Loucy (cell line): ENCODE data around the gene RTBDN.

Experiments used
- H2AFZ ChIP-seq: fragments of 200-600 bp; sonication (generic); 2 replicates; pipeline ENCODE4 v1.6.0; 2016; ENCODE audit warnings: antibody characterized with exemption, mild to moderate bottlenecking, low read length, moderate library complexity
- H3F3A ChIP-seq: fragments of 200-600 bp; 2 replicates; pipeline ENCODE4 v1.6.0; 2016; ENCODE audit warnings: antibody characterized with exemption, low read depth, mild to moderate bottlenecking
- H3K27me3 ChIP-seq: fragments of 200-600 bp; sonication (generic); 2 replicates; pipeline ENCODE4 v1.6.1; 2014; ENCODE audit warnings: low read length, mild to moderate bottlenecking; ENCODE audit not compliant: insufficient read depth, poor library complexity, severe bottlenecking
- H3K36me3 ChIP-seq: fragments of 200-600 bp; sonication (generic); 2 replicates; pipeline ENCODE4 v1.6.1; 2016; ENCODE audit warnings: low read length; ENCODE audit not compliant: insufficient read depth
- H3K4me1 ChIP-seq: fragments of 200-600 bp; sonication (generic); 2 replicates; pipeline ENCODE4 v1.5.1; 2014; ENCODE audit warnings: low read length, mild to moderate bottlenecking; ENCODE audit not compliant: insufficient read depth, poor library complexity, severe bottlenecking
- H3K4me2 ChIP-seq: fragments of 200-600 bp; sonication (generic); 2 replicates; pipeline ENCODE4 v1.6.0; 2014; ENCODE audit warnings: antibody characterized with exemption, low read length, low read depth, mild to moderate bottlenecking; ENCODE audit not compliant: poor library complexity, severe bottlenecking
- H3K4me3 ChIP-seq: fragments of 200-600 bp; sonication (generic); 2 replicates; pipeline ENCODE4 v1.5.1; 2014; ENCODE audit warnings: low read length, mild to moderate bottlenecking, mixed read lengths; ENCODE audit not compliant: poor library complexity, severe bottlenecking
- H3K79me2 ChIP-seq: fragments of 200-600 bp; sonication (generic); 2 replicates; pipeline ENCODE4 v1.6.1; 2014; ENCODE audit warnings: low read length; ENCODE audit not compliant: insufficient read depth
- H3K9ac ChIP-seq: fragments of 200-600 bp; sonication (generic); 2 replicates; pipeline ENCODE4 v1.6.0; 2014; ENCODE audit warnings: mild to moderate bottlenecking, low read depth, low read length, moderate library complexity; ENCODE audit not compliant: poor library complexity, severe bottlenecking
- H3K9me2 ChIP-seq: fragments of 200-600 bp; sonication (generic); replicated peaks from 2 replicates; pipeline ENCODE4 v1.6.1; 2016; ENCODE audit warnings: low read depth, low read length, mixed read lengths
- H3K9me3 ChIP-seq: fragments of 200-600 bp; sonication (generic); 2 replicates; pipeline ENCODE4 v1.6.1; 2014; ENCODE audit warnings: mild to moderate bottlenecking, antibody characterized with exemption, low read length, low read depth; ENCODE audit not compliant: insufficient read depth
- H4K20me1 ChIP-seq: fragments of 200-600 bp; sonication (generic); 2 replicates; pipeline ENCODE4 v1.6.0; 2014; ENCODE audit warnings: antibody characterized with exemption, low read length, mild to moderate bottlenecking; ENCODE audit not compliant: insufficient read depth, poor library complexity, severe bottlenecking
- CTCF ChIP-seq: fragments of 200-600 bp; sonication (generic); conservative IDR thresholded peaks from 2 replicates; pipeline ENCODE4 v1.5.1; 2014; ENCODE audit warnings: mild to moderate bottlenecking, antibody characterized with exemption, low read length
- EZH2phosphoT487 ChIP-seq: fragments of 200-600 bp; IDR thresholded peaks from 2 replicates; pipeline ENCODE4 v1.6.1; 2018; ENCODE audit warnings: antibody characterized with exemption, mild to moderate bottlenecking, moderate library complexity, borderline replicate concordance

The RTBDN gene

GRCh38 chr19:12789098-12789903 lies 45.1 kb downstream of the RTBDN start:
- Histone ChIP-seq H3K4me3 (no peak overlapping the region), H3F3A (no peaks in the 10 kb centered on the region; the same call in 1 of the 2 replicates), H3K79me2 (peaks cover 21% of the 10 kb centered on the region), H3K4me2 (no peak overlapping the region), H3K9me3 (no peaks in the 10 kb centered on the region), H4K20me1 (no peaks in the 10 kb centered on the region), H3K9ac (no peak overlapping the region), H3K36me3 (no peaks in the 10 kb centered on the region), H2AFZ (no peak overlapping the region), H3K27me3 (no peaks in the 10 kb centered on the region), H3K4me1 (peaks cover 41% of the 10 kb centered on the region), H3K9me2 (no peaks in the 10 kb centered on the region)
- TF ChIP-seq EZH2phosphoT487: no peak
- no peak for TF ChIP-seq CTCF

- Histone ChIP-seq H4K20me1 (no peaks in the 10 kb centered on the region), H3K9me2 (no peaks in the 10 kb centered on the region), H3K36me3 (no peaks in the 10 kb centered on the region), H3K9ac (no peak overlapping the region), H3K9me3 (no peaks in the 10 kb centered on the region), H3K4me1 (peaks cover 35% of the 10 kb centered on the region), H3K4me3 (no peak overlapping the region), H3K27me3 (no peaks in the 10 kb centered on the region), H2AFZ (no peak overlapping the region), H3K79me2 (peaks cover 21% of the 10 kb centered on the region), H3K4me2 (no peak overlapping the region), H3F3A (no peaks in the 10 kb centered on the region; the same call in 1 of the 2 replicates)
- TF ChIP-seq EZH2phosphoT487: no peak
- TF ChIP-seq CTCF: no peak
Observed at GRCh38 chr19:12788682-12789097, 45.7 kb downstream of the RTBDN start.

- Histone ChIP-seq H3K27me3 (no peaks in the 10 kb centered on the region), H3K9me3 (no peaks in the 10 kb centered on the region), H3K79me2 (peaks cover 19% of the 10 kb centered on the region), H3F3A (no peaks in the 10 kb centered on the region; the same call in 1 of the 2 replicates), H3K4me1 (peaks cover 33% of the 10 kb centered on the region), H2AFZ (no peak overlapping the region), H3K4me2 (no peak overlapping the region), H4K20me1 (no peaks in the 10 kb centered on the region), H3K4me3 (no peak overlapping the region), H3K36me3 (no peaks in the 10 kb centered on the region), H3K9me2 (no peaks in the 10 kb centered on the region), H3K9ac (no peak overlapping the region)
- TF ChIP-seq CTCF: no peak
- TF ChIP-seq EZH2phosphoT487: no peak
Observed at GRCh38 chr19:12788042-12788681, 46.2 kb downstream of the RTBDN start.
